Medulla oblongata (tissue), 1 donor: Measurements from ENCODE around the gene UNC79.
A peak's percentile ranks its signal among the peaks of the same experiment; 100 is the strongest.
"Not testable (repeated sequence)": the region's sequence is repeated elsewhere in the genome, so short reads cannot be mapped to it uniquely, and the experiment has no call there.

Source experiments
- DNase-seq: peaks from one replicate; pipeline ENCODE4 v3.0.0-alpha.2; 2015; ENCODE audit errors: extremely low spot score

UNC79 gene

GRCh38 chr14:93430315-93431035 lies at the start of gene UNC79:
Gene UNC79, plus strand, starts transcription at chr14:93430939. Its CDS starts 91 bp downstream, at chr14:93431030.
- peak; percentile 45 for DNase-seq

GRCh38 chr14:93381644-93382043 lies 49.1 kb upstream of the UNC79 start:
- DNase-seq, result no peak

- DNase-seq, result peak; percentile 78
Measured at GRCh38 chr14:93384256-93384655, 46.5 kb upstream of the UNC79 start.

- DNase-seq, result peak; percentile 19
Measured at GRCh38 chr14:93395231-93395630, 35.5 kb upstream of the UNC79 start.

GRCh38 chr14:93396456-93396855 lies 34.3 kb upstream of the UNC79 start:
- DNase-seq, result no peak

DNA sequence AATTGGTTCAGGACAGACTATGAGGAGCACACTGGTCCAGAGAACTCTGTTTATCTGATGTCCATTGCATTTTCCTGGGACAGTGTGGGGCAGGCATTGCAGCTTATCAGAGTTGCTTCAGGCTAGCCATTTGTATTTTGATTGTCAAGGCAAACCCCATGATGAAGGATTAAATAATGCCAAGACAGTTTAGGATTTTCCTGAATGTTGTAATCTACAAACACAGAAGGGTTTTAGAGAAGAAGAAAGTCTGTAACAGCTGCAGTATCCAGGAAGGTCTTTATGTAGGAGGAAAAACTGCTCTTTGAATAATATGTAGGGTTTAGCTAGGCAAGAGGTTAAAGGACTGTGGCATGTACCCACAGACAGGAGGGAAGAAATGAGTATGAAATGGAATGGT lies 32.2 kb upstream of the UNC79 start:
- no peak for DNase-seq

GRCh38 chr14:93402951-93403350 lies 27.8 kb upstream of the UNC79 start:
- no peak for DNase-seq

GRCh38 chr14:93410021-93410420 lies 20.7 kb upstream of the UNC79 start:
- DNase-seq, result no peak

- DNase-seq, result no peak
Measured at GRCh38 chr14:93410893-93411292, 19.8 kb upstream of the UNC79 start.

GRCh38 chr14:93425136-93425535 lies 5.6 kb upstream of the UNC79 start:
- DNase-seq, result not testable (repeated sequence)

- DNase-seq, result no peak
Measured at GRCh38 chr14:93426750-93427149, 4.0 kb upstream of the UNC79 start.

DNA sequence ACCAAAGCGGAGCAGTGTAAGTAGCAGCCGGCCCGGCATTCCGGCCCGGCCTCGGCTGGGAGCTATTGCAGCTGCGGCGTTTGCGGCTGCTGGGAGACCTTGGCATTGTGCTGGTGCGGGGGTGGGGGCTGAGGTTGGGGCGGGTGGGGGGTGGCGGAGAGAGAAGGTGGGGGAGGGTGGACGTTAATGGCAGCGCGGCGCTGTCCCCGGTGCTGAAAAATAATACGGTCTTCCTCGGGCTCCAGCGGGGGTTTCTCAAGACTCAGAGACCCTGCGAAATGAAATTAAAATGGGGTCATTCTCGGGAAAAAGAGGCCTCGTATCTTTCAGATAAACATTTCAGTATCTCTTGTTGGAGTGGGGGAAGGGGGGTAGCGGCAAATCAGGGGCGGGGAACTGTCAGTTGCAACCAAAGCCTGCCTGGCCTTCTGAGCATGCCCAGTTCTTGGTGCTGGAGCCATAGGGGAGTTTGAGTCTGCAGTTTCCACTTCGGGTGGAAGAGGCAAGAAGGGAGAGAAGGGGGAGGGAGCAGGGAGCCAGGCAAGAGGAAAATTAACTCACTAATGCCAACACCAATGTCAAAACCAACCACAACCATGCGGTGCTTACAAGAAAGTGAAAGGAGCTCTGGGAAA lies 414 bp downstream of the UNC79 start:
- peak; percentile 54 for DNase-seq

DNA sequence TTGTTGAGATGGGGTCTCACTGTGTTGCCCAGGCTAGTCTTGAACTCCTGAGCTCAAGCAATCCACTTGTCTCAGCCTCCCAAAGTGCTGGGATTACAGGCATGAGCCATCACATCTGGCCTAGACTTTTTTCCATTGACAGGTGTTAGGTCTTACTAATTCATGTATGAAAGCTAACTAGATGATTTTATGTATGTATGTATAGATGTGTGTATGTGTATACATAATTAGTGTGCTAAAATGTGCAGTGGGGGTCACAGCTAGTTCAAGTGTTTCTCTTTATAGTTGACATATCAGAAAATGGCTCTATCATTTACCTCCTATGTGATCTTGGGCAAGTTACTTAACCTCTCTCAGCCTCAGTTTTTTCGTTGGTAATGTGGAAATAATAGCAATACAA lies 23.5 kb downstream of the UNC79 start:
- DNase-seq, result no peak

DNA sequence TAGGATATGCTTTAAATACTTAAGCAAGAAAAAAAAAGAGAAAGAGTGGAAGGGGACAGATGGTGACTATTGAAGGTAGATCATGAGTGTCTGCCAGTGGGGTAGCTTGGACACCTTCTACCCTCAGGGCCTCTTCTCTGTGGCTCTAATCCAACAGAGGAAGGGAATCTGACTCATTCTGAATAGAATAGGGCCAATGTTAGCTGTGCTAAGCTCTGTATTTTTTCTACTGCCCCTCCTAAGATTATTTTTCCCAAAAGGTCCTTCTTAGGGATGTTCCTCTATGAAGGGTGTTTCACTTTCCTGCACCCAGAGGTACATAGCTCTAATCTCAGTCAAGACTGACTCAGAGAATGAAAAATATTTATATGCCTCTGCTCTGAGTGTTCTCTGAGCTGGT lies 25.6 kb downstream of the UNC79 start:
- no peak for DNase-seq

- DNase-seq, result no peak
Measured at GRCh38 chr14:93458234-93458633, 27.5 kb downstream of the UNC79 start.

DNA sequence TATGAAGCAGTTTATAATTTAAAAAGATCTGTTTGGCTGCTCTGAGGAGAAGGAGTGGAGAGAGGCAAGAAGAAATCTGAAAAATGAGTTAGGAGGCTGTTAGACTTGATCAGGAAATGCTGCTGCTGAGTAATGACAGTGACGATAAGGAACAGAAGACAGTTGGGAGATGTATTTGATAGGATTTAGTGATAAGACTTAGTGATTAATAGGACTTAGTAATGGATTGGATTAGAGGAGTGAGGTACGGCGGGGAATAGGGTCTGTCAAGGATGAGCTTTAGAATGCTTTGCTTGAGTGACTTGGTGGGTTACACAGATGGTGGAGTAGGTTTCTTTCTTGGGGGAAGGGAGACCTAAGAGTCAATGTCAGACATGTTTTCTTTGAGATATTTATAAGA lies 31.7 kb downstream of the UNC79 start:
- no peak for DNase-seq

DNA sequence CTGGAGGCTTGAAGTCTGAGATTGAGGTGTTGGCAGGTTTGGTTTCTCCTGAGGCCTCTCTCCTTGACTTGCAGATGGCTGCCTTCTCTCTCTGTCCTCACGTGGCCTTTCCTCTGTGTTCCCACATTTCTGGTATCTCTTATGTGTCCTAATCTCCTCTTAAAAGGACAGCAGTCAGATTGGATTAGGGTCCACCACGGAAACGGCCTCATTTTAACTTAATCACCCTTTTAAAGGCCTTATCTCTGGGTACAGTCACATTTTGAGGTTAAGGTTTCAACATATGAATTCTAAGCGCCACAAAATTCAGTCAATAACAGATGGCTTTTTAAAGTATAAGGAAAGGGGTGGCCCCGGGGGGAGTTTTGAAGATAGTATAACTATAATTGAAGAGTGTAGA lies 33.5 kb downstream of the UNC79 start:
- no peak for DNase-seq

GRCh38 chr14:93475471-93475870 lies 44.7 kb downstream of the UNC79 start:
- no peak for DNase-seq

DNA sequence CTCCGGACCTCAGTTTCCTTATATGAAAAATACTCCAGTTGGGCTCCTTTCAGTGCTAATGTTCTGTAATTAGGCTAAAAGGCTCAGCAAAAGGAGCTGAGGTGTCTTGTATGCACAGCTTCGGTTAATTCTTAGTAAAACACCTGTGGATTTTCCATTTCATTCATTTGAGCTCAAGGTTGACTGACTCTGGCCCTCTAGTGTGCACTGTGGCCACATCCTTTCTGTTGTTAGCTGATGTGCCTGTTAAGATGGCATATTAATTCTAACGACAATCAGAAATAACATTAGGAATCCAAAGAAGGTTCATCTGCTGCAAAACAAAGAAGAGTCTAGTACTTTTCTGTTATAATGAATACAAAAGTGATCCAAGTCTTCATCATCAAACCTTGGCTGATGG lies 45.6 kb downstream of the UNC79 start:
- DNase-seq, result no peak

DNA sequence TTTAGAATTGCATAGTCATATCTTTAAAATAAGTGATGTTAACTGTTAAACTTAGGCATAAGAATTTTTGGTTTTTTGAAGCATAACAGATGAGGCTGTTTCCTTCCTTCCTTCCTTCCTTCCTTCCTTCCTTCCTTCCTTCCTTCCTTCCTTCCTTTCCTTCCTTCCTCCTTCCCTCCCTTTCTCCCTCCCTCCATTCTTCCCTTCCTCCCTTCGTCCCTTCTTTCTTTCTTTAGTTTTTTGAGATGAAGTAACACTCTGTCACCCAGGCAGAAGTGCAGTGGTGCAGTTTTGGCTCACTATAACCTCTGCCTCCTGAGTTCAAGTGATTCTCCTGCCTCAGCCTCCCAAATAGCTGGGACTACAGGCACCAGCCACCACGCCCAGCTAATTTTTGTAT lies 48.3 kb downstream of the UNC79 start:
- DNase-seq, result not testable (repeated sequence)

- no peak for DNase-seq
Measured at GRCh38 chr14:93480867-93481266, 50.1 kb downstream of the UNC79 start.

DNA sequence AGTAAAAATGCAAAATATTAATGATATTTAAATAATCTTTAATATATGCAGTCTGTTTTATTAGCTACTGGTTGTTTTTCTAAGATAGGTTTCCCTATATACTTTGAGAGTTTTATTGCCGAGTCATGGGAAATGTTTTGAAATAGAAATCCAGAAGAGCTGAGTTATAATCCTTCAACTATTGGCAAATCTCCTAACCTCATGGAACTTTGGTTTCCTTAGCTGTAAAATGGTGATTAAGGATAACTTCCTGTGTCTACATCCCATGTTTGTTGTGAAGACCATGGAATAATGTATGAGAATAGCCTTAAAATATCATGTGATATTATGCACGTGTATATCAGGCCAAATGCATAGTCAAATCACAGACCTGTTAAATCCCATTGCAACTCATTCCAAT lies 51.0 kb downstream of the UNC79 start:
- no peak for DNase-seq

- no peak for DNase-seq
Measured at GRCh38 chr14:93490001-93490400, 59.3 kb downstream of the UNC79 start.

DNA sequence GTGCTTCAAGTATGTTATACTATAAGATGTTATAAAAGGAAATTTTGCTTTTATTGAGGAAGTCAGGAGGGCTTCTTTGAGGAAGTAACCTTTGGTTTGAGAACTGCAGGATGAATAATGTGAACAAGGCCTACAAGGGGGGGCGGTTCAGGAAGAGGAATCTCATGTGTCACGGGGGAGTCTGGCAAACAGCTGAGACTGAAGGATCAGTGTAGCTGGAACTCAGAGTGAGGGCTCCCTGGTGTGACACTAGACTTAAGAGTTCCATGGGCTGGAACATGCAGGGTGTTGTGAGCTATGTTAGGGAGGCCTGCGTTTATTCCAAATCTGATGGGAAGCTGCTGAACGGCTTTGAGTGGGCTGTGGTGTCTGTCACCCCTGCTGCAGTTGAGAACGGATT lies 62.3 kb downstream of the UNC79 start:
- DNase-seq, result no peak
